HEK293 (cell line): ENCODE results near the gene TSACC.

Experiments
- CTCF ChIA-PET: fragments of 350-600 bp; formaldehyde crosslinking; extraction: SDS; loops from one replicate; lab custom pipeline; 2021; ENCODE audit warnings: antibody characterized with exemption; lab: Yijun Ruan, JAX
- POLR2A ChIA-PET: fragments of 300-600 bp; formaldehyde crosslinking; extraction: SDS; loops from one replicate; lab custom pipeline; 2020; ENCODE audit warnings: antibody characterized with exemption, inconsistent platforms; lab: Yijun Ruan, JAX
- H3K27ac ChIP-seq: fragments of 200-500 bp; sonication (Bioruptor generic); 2 replicates; pipeline ENCODE4 v1.5.1; 2014; ENCODE audit warnings: low read depth, low read length, control low read depth, inconsistent platforms; ENCODE audit errors: extremely low read depth
- H3K36me3 ChIP-seq, 2 experiments: fragments of 200-500 bp in 1 of 2; sonication (Bioruptor generic) in 1 of 2; 1 replicate in 1 of 2; 2 replicates in 1 of 2; pipeline ENCODE4 v1.5.1; 2014 to 2017; ENCODE audit warnings: inconsistent platforms in 2 of 2, low read length in 2 of 2; ENCODE audit not compliant: control insufficient read depth in 2 of 2, insufficient read depth in 1 of 2
- H3K4me1 ChIP-seq: fragments of 200-500 bp; sonication (Bioruptor generic); 2 replicates; pipeline ENCODE4 v1.5.1; 2014; ENCODE audit warnings: mild to moderate bottlenecking, low read length, inconsistent platforms; ENCODE audit not compliant: control insufficient read depth, insufficient read depth
- H3K4me3 ChIP-seq: 2 replicates; pipeline ENCODE4 v1.5.1; 2011; ENCODE audit warnings: low read depth, mild to moderate bottlenecking, control low read depth, low read length, moderate library complexity
- H3K9me3 ChIP-seq: fragments of 200-500 bp; sonication (Bioruptor generic); 2 replicates; pipeline ENCODE4 v1.5.1; 2014; ENCODE audit warnings: low read depth, low read length, inconsistent platforms; ENCODE audit not compliant: control insufficient read depth, insufficient read depth
- GLIS1 ChIP-seq: fragments of 450-650 bp; formaldehyde crosslinking; IDR thresholded peaks from 2 replicates; pipeline ENCODE4 v1.5.1; 2016; ENCODE audit warnings: missing biosample characterization, missing genetic modification characterization
- GLIS2 ChIP-seq: fragments of 450-650 bp; formaldehyde crosslinking; IDR thresholded peaks from 2 replicates; pipeline ENCODE4 v1.5.1; 2016; ENCODE audit warnings: missing biosample characterization, missing genetic modification characterization
- IKZF3 ChIP-seq: fragments of 450-650 bp; IDR thresholded peaks from 2 replicates; pipeline ENCODE4 v1.5.0; 2018; ENCODE audit warnings: missing biosample characterization, mild to moderate bottlenecking, missing genetic modification characterization, moderate library complexity
- KLF8 ChIP-seq: fragments of 450-650 bp; formaldehyde crosslinking; IDR thresholded peaks from 2 replicates; pipeline ENCODE4 v1.5.1; 2016; ENCODE audit warnings: missing biosample characterization, missing genetic modification characterization
- KLF9 ChIP-seq: fragments of 450-650 bp; formaldehyde crosslinking; IDR thresholded peaks from 2 replicates; pipeline ENCODE4 v1.5.1; 2016; ENCODE audit warnings: missing biosample characterization, missing genetic modification characterization, low read depth
- MEIS1 ChIP-seq: sonication (generic); formaldehyde crosslinking; IDR thresholded peaks from 2 replicates; pipeline ENCODE4 v1.8.1; 2022; ENCODE audit warnings: missing genetic modification reagents, mild to moderate bottlenecking, borderline replicate concordance
- SP2 ChIP-seq: fragments of 450-650 bp; formaldehyde crosslinking; IDR thresholded peaks from 2 replicates; pipeline ENCODE4 v1.5.1; 2016; ENCODE audit warnings: missing biosample characterization, missing genetic modification characterization
- SP3 ChIP-seq: fragments of 450-650 bp; formaldehyde crosslinking; IDR thresholded peaks from 2 replicates; pipeline ENCODE4 v1.5.1; 2016; ENCODE audit warnings: missing biosample characterization, missing genetic modification characterization
- TRIM28 ChIP-seq: IDR thresholded peaks from 2 replicates; pipeline ENCODE4 v1.6.1; 2011; ENCODE audit warnings: low read length, control low read depth, borderline replicate concordance
- ZBTB17 ChIP-seq: fragments of 450-650 bp; formaldehyde crosslinking; IDR thresholded peaks from 2 replicates; pipeline ENCODE4 v1.5.1; 2016; ENCODE audit warnings: missing biosample characterization, missing genetic modification characterization
- ZBTB48 ChIP-seq: fragments of 450-650 bp; formaldehyde crosslinking; IDR thresholded peaks from 2 replicates; pipeline ENCODE4 v1.5.1; 2016; ENCODE audit warnings: missing biosample characterization, missing genetic modification characterization
- ZFHX2 ChIP-seq: fragments of 450-650 bp; formaldehyde crosslinking; conservative IDR thresholded peaks from 2 replicates; pipeline ENCODE4 v1.5.1; 2016; ENCODE audit warnings: missing biosample characterization, missing genetic modification characterization
- ZNF112 ChIP-seq: fragments of 450-650 bp; formaldehyde crosslinking; IDR thresholded peaks from 2 replicates; pipeline ENCODE4 v1.5.0; 2017; ENCODE audit warnings: missing biosample characterization, missing genetic modification characterization
- ZNF140 ChIP-seq: fragments of 450-650 bp; formaldehyde crosslinking; IDR thresholded peaks from 2 replicates; pipeline ENCODE4 v1.5.1; 2016; ENCODE audit warnings: missing biosample characterization, missing genetic modification characterization
- ZNF335 ChIP-seq: fragments of 450-650 bp; formaldehyde crosslinking; conservative IDR thresholded peaks from 2 replicates; pipeline ENCODE4 v1.5.1; 2016; ENCODE audit warnings: missing biosample characterization, missing genetic modification characterization
- ZNF571 ChIP-seq: fragments of 450-650 bp; formaldehyde crosslinking; IDR thresholded peaks from 2 replicates; pipeline ENCODE4 v1.5.0; 2017; ENCODE audit warnings: missing biosample characterization, missing genetic modification characterization
- ZNF600 ChIP-seq: fragments of 450-650 bp; formaldehyde crosslinking; IDR thresholded peaks from 2 replicates; pipeline ENCODE4 v1.5.1; 2016; ENCODE audit warnings: missing biosample characterization, missing genetic modification characterization
- ZNF664 ChIP-seq: fragments of 450-650 bp; formaldehyde crosslinking; IDR thresholded peaks from 2 replicates; pipeline ENCODE4 v1.5.1; 2016; ENCODE audit warnings: missing biosample characterization, missing genetic modification characterization
- ZNF76 ChIP-seq: fragments of 450-650 bp; formaldehyde crosslinking; IDR thresholded peaks from 2 replicates; pipeline ENCODE4; 2016; ENCODE audit warnings: low read depth, missing biosample characterization, missing genetic modification characterization, borderline replicate concordance
- ZNF837 ChIP-seq: fragments of 450-650 bp; formaldehyde crosslinking; IDR thresholded peaks from 2 replicates; pipeline ENCODE4 v1.5.1; 2016; ENCODE audit warnings: missing biosample characterization, missing genetic modification characterization
- TF ChIP-seq, protein P1 (sequence below): fragments of 450-650 bp; formaldehyde crosslinking; IDR thresholded peaks from 2 replicates; pipeline ENCODE4 v1.5.1; 2016; ENCODE audit warnings: missing biosample characterization, missing genetic modification characterization
- TF ChIP-seq, protein P2 (sequence below): fragments of 450-650 bp; formaldehyde crosslinking; conservative IDR thresholded peaks from 2 replicates; pipeline ENCODE4 v1.5.1; 2016; ENCODE audit warnings: low read depth, missing biosample characterization, missing genetic modification characterization

TSACC gene

DNA sequence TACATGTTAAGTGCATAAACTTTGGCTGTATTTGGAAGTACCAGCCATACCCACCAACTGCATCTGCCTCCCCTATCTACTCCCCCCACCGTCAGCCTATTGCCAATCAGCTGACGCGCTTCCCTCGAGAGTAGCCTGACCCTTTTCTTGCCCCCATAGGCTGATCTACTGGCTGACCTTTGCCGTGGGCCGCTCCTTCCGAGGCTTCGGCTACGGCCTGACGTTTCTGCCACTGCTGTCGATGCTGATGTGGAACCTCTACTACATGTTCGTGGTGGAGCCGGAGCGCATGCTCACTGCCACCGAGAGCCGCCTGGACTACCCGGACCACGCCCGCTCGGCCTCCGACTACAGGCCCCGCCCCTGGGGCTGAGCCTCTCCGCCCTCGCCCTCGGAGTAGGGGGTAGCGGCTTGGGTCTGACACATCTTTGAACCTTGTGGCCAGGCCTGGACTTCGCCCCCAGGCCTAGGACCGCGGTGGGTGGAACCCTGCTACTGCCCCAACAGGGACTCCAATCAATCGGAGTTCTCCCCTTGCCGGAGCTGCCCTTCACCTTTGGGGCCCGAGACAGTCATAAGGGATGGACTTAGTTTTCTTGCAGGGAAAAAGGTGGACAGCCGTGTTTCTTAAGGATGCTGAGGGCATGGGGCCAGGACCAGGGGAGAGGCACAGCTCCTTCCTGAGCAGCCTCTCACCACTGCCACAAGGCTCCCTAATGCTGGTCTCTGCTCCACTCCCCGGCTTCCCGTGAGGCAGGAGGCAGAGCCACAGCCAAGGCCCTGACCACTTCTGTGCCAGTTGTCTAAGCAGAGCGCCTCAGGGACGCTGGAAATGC, 46.9 kb upstream of the TSACC start:
- Histone ChIP-seq H3K27ac (peak overlapping the region; percentile 28; the same call in 1 of the 2 replicates), H3K4me3 (peak overlapping the region; percentile 40)
- CTCF ChIA-PET = interaction anchor here (0.5 to 0.7 kb wide), 2 partner anchors 66 to 557 kb away, joined by 3 read pairs; no protein-coding TSS in a partner anchor

DNA sequence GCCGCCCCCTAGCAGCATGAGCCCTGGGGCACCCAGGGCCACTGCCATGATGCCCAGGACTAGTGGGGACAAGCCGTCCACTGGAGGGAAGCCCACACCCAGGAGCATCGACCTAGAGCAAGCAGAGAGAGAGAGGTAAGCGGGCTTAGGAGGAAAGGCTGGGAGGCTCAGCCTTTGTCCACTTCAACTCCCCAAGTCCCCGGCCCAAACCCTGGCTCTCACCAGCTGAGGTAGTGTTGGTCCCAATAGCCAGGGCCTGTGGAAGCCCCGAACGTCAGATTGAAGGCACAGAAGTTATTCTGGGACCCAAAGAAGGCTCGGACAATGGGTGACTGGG, 45.3 kb upstream of the TSACC start:
- CTCF ChIA-PET = interaction anchor here (0.7 kb wide), 1 partner anchor 89 kb away, joined by 3 read pairs; no protein-coding TSS in a partner anchor
- Histone ChIP-seq H3K4me3 (no peak overlapping the region), H3K9me3 (no peaks in the 10 kb centered on the region), H3K36me3 (peaks cover 3 to 48% of the 10 kb centered on the region in 2 experiments; a peak in 2 of 3 replicates), H3K27ac (no peak overlapping the region), H3K4me1 (peaks cover 3% of the 10 kb centered on the region; the same call in 1 of the 2 replicates)
- POLR2A ChIA-PET = interaction anchor here (0.6 to 1.6 kb wide), 2 partner anchors 10 to 26 kb away, joined by 3 to 10 read pairs; partner anchors contain the start of gene SMG5
- TF ChIP-seq ZNF140 (tag by site-specific recombination) (no peak), ZNF571 (no peak)

More for the DNA sequence above, 46.9 kb upstream of the TSACC start:
- POLR2A ChIA-PET = interaction anchor here (1.4 kb wide), 1 partner anchor 8 kb away, joined by 8 read pairs; the partner anchor contains the start of gene SMG5
- TF ChIP-seq KLF9 (tag by site-specific recombination) = peak; percentile 34; the same call in 1 of the 2 replicates
- peak; percentile 80 for TF ChIP-seq ZNF600 (tag by site-specific recombination)
- peak; percentile 63 for TF ChIP-seq SP2 (tag by site-specific recombination)
- no peak for TF ChIP-seq ZNF837 (tag by site-specific recombination)
- TF ChIP-seq ZNF112 (tag by site-specific recombination) = no peak
- peak; percentile 59 for TF ChIP-seq ZBTB17 (tag by site-specific recombination)
- TF ChIP-seq GLIS1 (tag by site-specific recombination) = no peak
- TF ChIP-seq ZNF76 (tag by site-specific recombination) = no peak
- 0 out of 2 replicates have a peak, but pooled peaks have one; percentile 17 for TF ChIP-seq ZFHX2
- peak; percentile 14; the same call in 1 of the 2 replicates for TF ChIP-seq KLF8 (tag by site-specific recombination)
- peak; percentile 29; the same call in 1 of the 2 replicates for TF ChIP-seq GLIS2 (tag by site-specific recombination)
- TF ChIP-seq TRIM28 = 0 out of 2 replicates have a peak, but pooled peaks have one; percentile 54
- peak; percentile 37; the same call in 1 of the 2 replicates for TF ChIP-seq SP3 (tag by site-specific recombination)
- TF ChIP-seq, protein P1, sequence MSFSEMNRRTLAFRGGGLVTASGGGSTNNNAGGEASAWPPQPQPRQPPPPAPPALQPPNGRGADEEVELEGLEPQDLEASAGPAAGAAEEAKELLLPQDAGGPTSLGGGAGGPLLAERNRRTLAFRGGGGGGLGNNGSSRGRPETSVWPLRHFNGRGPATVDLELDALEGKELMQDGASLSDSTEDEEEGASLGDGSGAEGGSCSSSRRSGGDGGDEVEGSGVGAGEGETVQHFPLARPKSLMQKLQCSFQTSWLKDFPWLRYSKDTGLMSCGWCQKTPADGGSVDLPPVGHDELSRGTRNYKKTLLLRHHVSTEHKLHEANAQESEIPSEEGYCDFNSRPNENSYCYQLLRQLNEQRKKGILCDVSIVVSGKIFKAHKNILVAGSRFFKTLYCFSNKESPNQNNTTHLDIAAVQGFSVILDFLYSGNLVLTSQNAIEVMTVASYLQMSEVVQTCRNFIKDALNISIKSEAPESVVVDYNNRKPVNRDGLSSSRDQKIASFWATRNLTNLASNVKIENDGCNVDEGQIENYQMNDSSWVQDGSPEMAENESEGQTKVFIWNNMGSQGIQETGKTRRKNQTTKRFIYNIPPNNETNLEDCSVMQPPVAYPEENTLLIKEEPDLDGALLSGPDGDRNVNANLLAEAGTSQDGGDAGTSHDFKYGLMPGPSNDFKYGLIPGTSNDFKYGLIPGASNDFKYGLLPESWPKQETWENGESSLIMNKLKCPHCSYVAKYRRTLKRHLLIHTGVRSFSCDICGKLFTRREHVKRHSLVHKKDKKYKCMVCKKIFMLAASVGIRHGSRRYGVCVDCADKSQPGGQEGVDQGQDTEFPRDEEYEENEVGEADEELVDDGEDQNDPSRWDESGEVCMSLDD (tag by site-specific recombination) = no peak
- TF ChIP-seq MEIS1 (CRISPR knock-in tag) = no peak
- TF ChIP-seq ZBTB48 (tag by site-specific recombination) = no peak
- TF ChIP-seq ZNF335 (tag by site-specific recombination) = peak; percentile 48
- TF ChIP-seq, protein P2, sequence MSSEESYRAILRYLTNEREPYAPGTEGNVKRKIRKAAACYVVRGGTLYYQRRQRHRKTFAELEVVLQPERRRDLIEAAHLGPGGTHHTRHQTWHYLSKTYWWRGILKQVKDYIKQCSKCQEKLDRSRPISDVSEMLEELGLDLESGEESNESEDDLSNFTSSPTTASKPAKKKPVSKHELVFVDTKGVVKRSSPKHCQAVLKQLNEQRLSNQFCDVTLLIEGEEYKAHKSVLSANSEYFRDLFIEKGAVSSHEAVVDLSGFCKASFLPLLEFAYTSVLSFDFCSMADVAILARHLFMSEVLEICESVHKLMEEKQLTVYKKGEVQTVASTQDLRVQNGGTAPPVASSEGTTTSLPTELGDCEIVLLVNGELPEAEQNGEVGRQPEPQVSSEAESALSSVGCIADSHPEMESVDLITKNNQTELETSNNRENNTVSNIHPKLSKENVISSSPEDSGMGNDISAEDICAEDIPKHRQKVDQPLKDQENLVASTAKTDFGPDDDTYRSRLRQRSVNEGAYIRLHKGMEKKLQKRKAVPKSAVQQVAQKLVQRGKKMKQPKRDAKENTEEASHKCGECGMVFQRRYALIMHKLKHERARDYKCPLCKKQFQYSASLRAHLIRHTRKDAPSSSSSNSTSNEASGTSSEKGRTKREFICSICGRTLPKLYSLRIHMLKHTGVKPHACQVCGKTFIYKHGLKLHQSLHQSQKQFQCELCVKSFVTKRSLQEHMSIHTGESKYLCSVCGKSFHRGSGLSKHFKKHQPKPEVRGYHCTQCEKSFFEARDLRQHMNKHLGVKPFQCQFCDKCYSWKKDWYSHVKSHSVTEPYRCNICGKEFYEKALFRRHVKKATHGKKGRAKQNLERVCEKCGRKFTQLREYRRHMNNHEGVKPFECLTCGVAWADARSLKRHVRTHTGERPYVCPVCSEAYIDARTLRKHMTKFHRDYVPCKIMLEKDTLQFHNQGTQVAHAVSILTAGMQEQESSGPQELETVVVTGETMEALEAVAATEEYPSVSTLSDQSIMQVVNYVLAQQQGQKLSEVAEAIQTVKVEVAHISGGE (tag by site-specific recombination) = no peak
- TF ChIP-seq ZNF664 = no peak
- no peak for TF ChIP-seq IKZF3 (tag by site-specific recombination)
- Histone ChIP-seq H3K36me3 (peaks cover 4 to 50% of the 10 kb centered on the region in 2 experiments; a peak in 2 of 3 replicates), H3K9me3 (no peaks in the 10 kb centered on the region), H3K4me1 (peaks cover 3% of the 10 kb centered on the region; the same call in 1 of the 2 replicates)
